GM19324 (cell line): ENCODE data around the gene PRRT3.
"Not testable (repeated sequence)": the region's sequence is repeated elsewhere in the genome, so short reads cannot be mapped to it uniquely, and the experiment has no call there.

ENCODE experiments used
- ATAC-seq: cut with Tn5 transposase; IDR thresholded peaks from one replicate; pipeline ENCODE4 v1.9.1; 2021; ENCODE audit warnings: mild to moderate bottlenecking, moderate library complexity; ENCODE audit not compliant: unreplicated experiment, low FRiP score

The PRRT3 gene

DNA sequence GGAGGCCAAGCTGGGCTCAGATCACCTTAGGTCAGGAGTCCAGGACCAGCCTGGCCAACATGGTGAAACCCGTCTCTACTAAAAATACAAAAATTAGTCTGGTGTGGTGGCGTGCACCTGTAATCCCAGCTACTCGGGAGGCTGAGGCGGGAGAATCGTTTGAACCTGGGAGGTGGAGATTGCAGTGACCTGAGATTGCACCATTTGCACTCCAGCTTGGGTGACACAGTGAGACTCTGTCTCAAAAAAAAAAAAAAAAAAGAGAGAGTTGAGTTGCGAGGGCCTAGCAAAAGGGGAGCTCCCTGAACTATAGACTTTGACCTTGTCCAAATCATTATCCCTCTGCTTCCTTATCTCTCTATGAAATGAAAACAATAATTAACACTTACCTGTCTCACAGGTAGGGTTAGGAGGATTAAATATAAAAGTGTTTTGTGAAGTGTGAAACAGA lies 51.2 kb downstream of the PRRT3 start:
- ATAC-seq, result not testable (repeated sequence)

DNA sequence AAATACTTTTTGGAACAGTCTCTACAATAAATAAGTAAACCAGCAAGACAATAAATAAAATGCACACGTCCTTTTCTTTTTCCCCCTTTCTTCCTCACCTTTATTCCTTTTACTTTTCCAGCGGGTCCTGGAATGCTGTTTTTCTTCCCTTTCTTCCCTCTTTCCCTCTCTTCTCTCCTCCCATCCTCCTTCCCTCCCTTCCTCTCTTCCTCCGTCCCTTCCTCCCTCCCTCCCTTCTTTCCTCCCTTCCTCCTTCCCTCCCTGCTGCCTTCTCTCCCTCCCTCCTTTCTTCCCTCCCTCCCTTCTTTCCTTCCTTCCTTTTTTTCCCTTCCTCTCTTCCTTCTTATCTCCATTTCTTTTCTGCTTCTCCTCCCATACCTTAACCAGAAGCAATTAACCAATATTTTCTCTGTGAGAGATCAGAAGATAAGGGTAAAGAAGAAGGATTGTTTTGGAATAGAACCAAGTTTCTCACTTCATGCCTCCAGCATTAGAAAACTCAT lies 52.9 kb downstream of the PRRT3 start:
- ATAC-seq, result no peak

GRCh38 chr3:9898467-9899241 lies 53.6 kb downstream of the PRRT3 start:
- ATAC-seq, result no peak

GRCh38 chr3:9897408-9898372 lies 54.5 kb downstream of the PRRT3 start:
- no peak for ATAC-seq

DNA sequence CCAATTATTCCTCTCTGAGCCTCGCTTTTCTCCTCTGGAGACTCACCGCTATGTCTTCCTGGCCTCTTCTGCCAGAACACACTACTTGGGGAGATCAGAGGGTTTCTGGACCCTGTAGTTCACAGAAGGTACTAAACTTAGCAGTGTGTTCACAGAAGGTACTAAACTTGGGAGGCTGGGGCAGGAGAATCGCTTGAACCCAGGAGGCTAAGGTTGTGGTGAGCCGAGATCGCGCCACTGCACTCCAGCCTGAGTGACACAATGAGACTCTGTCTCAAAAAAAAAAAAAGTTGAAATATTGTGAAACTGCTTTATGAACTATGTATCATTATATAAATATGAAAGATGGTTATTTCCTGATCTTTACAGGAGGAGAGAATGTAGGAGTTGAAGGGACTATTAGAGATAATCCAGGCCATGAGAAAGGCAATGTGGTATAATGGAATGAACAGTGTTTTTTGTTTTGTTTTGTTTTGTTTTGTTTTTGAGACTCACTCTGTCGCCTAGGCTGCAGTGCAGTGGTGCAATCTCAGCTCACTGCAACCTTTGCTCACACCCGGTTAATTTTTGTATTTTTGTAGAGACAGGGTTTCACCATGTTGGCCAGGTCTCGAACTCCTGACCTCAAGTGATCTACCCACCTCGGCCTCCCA lies 55.3 kb downstream of the PRRT3 start:
- ATAC-seq, result not testable (repeated sequence)

GRCh38 chr3:9895715-9896114 lies 56.5 kb downstream of the PRRT3 start:
- not testable (repeated sequence) for ATAC-seq
